Tibial nerve (tissue), 3 donors: Measurements from ENCODE around the gene BCAT1.

Source experiments
- CTCF ChIP-seq, 5 experiments: fragments of 200-600 bp in 3 of 5; fragments of 450-650 bp in 2 of 5; sonication (generic) in 3 of 5; IDR thresholded peaks; one replicate each; pipeline ENCODE4 v1.5.1; 2016 to 2019; ENCODE audit warnings: antibody characterized with exemption in 5 of 5, mild to moderate bottlenecking in 3 of 5, moderate library complexity in 2 of 5
- POLR2A ChIP-seq, 2 donors: fragments of 450-650 bp; IDR thresholded peaks; one replicate each; pipeline ENCODE4 v1.6.1; 2017; ENCODE audit warnings: antibody characterized with exemption in 2 of 2, mild to moderate bottlenecking in 2 of 2, moderate library complexity in 2 of 2

- TF ChIP-seq CTCF (IDR thresholded peaks at IDR 0.05), result no peak
- no peak for TF ChIP-seq POLR2A (IDR thresholded peaks at IDR 0.05)
Observed at GRCh38 chr12:24945845-24946244, 3.1 kb downstream of the BCAT1 start.
